K562 (cell line): Measurements from ENCODE around the gene FRMD5. TPM values are rescaled to one million over a fixed set of nuclear protein-coding genes. Genes with fewer than 3 reads are reported as not detected.

Experiments used
- ATAC-seq: fragments of 200-7000 bp; cut with Tn5 transposase; 3 replicates; pipeline ENCODE4 v1.9.1; 2020; ENCODE audit warnings: moderate library complexity
- BruUV-seq: library from RNA; stranded (reverse); fragments of 400-500 nt; replicated peaks from 2 replicates; lab custom pipeline; 2021; lab: Mats Ljungman, UMichigan
- CTCF ChIA-PET: fragments of 300-600 bp; formaldehyde crosslinking; extraction: SDS; loops from one replicate; lab custom pipeline; 2021; ENCODE audit warnings: low intra/inter-chr PET ratio; lab: Yijun Ruan, JAX
- POLR2A ChIA-PET: fragments of 300-600, 350-650 bp; sonication (Branson Sonifier 250); formaldehyde crosslinking; extraction: SDS; loops from one replicate; lab custom pipeline; 2021; ENCODE audit warnings: antibody characterized with exemption, inconsistent platforms; lab: Yijun Ruan, JAX
- DNase-seq, 4 experiments: peaks; one replicate each; pipeline versions ENCODE4 v3.0.0 to v3.0.0-alpha.2; 2011 to 2018; ENCODE audit warnings: low spot score in 3 of 4, mixed read lengths in 3 of 4; ENCODE audit errors: extremely low read depth in 1 of 4
- FAIRE-seq: peaks from 2 replicates; lab custom pipeline; 2011; peaks lifted over from hg19 to GRCh38; lab: Jason Lieb, UNC
- H2AFZ ChIP-seq: 2 replicates; pipeline ENCODE4 v1.6.0; 2011; ENCODE audit warnings: low read depth, low read length, control low read depth, inconsistent platforms
- H3K27ac ChIP-seq: fragments of 200-600 bp; 3 replicates; pipeline ENCODE4 v1.8.0; 2011; ENCODE audit warnings: low read depth, mild to moderate bottlenecking, control low read depth, inconsistent platforms, low read length, moderate library complexity, mixed read lengths; ENCODE audit errors: extremely low read depth
- H3K27me3 ChIP-seq, 2 experiments: fragments of 300-600 bp in 1 of 2; 2 replicates in 1 of 2; 3 replicates in 1 of 2; pipeline versions ENCODE4 v1.6.0 to v1.8.0; 2011; ENCODE audit warnings: inconsistent platforms in 2 of 2, low read length in 2 of 2, mild to moderate bottlenecking in 1 of 2, mixed read lengths in 1 of 2, moderate library complexity in 1 of 2; ENCODE audit not compliant: control insufficient read depth in 2 of 2, insufficient read depth in 2 of 2
- H3K36me3 ChIP-seq: fragments of 300-600 bp; 3 replicates; pipeline ENCODE4 v1.8.0; 2011; ENCODE audit warnings: mild to moderate bottlenecking, low read length, inconsistent platforms; ENCODE audit not compliant: control insufficient read depth, insufficient read depth
- H3K4me1 ChIP-seq, 2 experiments: fragments of 200-600 bp in 1 of 2; replicated peaks in 1 of 2; 2 replicates in 1 of 2; 3 replicates in 1 of 2; pipeline versions ENCODE4 v1.5.1 to v1.8.0; 2011; ENCODE audit warnings: inconsistent platforms in 2 of 2, low read length in 2 of 2, mild to moderate bottlenecking in 1 of 2, mixed read lengths in 1 of 2, moderate library complexity in 1 of 2; ENCODE audit not compliant: control insufficient read depth in 2 of 2, insufficient read depth in 2 of 2
- H3K4me2 ChIP-seq: 2 replicates; pipeline ENCODE4 v1.6.1; 2011; ENCODE audit warnings: low read length, control low read depth, inconsistent platforms, mixed read lengths; ENCODE audit not compliant: insufficient read depth
- H3K4me3 ChIP-seq: fragments of 200-600 bp; sonication (generic), shearing (Covaris generic); 2 replicates; pipeline ENCODE4 v1.5.1; 2016; ENCODE audit warnings: control low read depth, inconsistent platforms
- H3K79me2 ChIP-seq: fragments of 200-600 bp; 3 replicates; pipeline ENCODE4 v1.8.0; 2011; ENCODE audit warnings: low read length, inconsistent platforms; ENCODE audit not compliant: control insufficient read depth, insufficient read depth
- H3K9ac ChIP-seq, 2 experiments: 2 replicates each; pipeline versions ENCODE4 v1.6.0 to v1.6.1; 2011; ENCODE audit warnings: low read depth in 2 of 2, low read length in 2 of 2, control low read depth in 1 of 2, inconsistent platforms in 1 of 2, mild to moderate bottlenecking in 1 of 2, mixed read lengths in 1 of 2; ENCODE audit not compliant: insufficient read depth in 1 of 2
- H3K9me1 ChIP-seq: one replicate; pipeline ENCODE4 v1.6.0; 2011; ENCODE audit warnings: inconsistent platforms, mild to moderate bottlenecking, low read length, moderate library complexity; ENCODE audit not compliant: control insufficient read depth, insufficient read depth
- H3K9me3 ChIP-seq: replicated peaks from 2 replicates; pipeline ENCODE4 v1.5.1; 2011; ENCODE audit warnings: low read depth, low read length, inconsistent platforms; ENCODE audit not compliant: control insufficient read depth, insufficient read depth
- H4K20me1 ChIP-seq: replicated peaks from 2 replicates; pipeline ENCODE4 v1.6.1; 2011; ENCODE audit warnings: low read length, inconsistent platforms, mixed read lengths; ENCODE audit not compliant: control insufficient read depth, insufficient read depth
- GABPB1 ChIP-seq: sonication (generic); formaldehyde crosslinking; IDR thresholded peaks from 2 replicates; pipeline ENCODE4 v1.8.0; 2022; ENCODE audit warnings: mild to moderate bottlenecking, missing genetic modification reagents
- GTF2F1 ChIP-seq: IDR thresholded peaks from 2 replicates; pipeline ENCODE4 v1.6.1; 2011; ENCODE audit warnings: low read depth, low read length, improper control_type of control experiment
- HIVEP1 ChIP-seq: fragments of 250-450 bp; sonication (Bioruptor Pico); IDR thresholded peaks from 2 replicates; pipeline ENCODE4 v1.4.0; 2020; ENCODE audit warnings: mild to moderate bottlenecking
- HLTF ChIP-seq: fragments of 450-650 bp; IDR thresholded peaks from 2 replicates; pipeline ENCODE4 v1.6.1; 2016
- PBX2 ChIP-seq, 2 experiments: IDR thresholded peaks in 1 of 2; conservative IDR thresholded peaks in 1 of 2; 2 replicates each; pipeline ENCODE4 v1.6.1; 2016; ENCODE audit warnings: low read depth in 2 of 2, mild to moderate bottlenecking in 1 of 2, missing compliant biosample characterization in 1 of 2, missing genetic modification characterization in 1 of 2, moderate library complexity in 1 of 2
- SNRNP70 ChIP-seq: fragments of 200-400 bp; formaldehyde crosslinking; optimal IDR thresholded peaks from 2 replicates; pipeline ENCODE3; 2017; ENCODE audit warnings: low read depth, low read length
- ZNF12 ChIP-seq: sonication (generic); formaldehyde crosslinking; IDR thresholded peaks from 2 replicates; pipeline ENCODE4 v1.4.0; 2020; ENCODE audit warnings: mild to moderate bottlenecking, missing genetic modification reagents
- ZNF212 ChIP-seq: fragments of 450-650 bp; formaldehyde crosslinking; IDR thresholded peaks from 2 replicates; pipeline ENCODE4 v1.4.0; 2020; ENCODE audit warnings: mild to moderate bottlenecking
- WGBS: fragments of 100-300 bp; shearing (Covaris generic); methylation state at CpG from one replicate; pipeline ENCODE4 v1.1.6; 2016; ENCODE audit warnings: low coverage, mixed read lengths; ENCODE audit not compliant: insufficient coverage; ENCODE audit errors: missing lambda C conversion rate; 5-methylcytosine and 5-hydroxymethylcytosine counted together
- in situ Hi-C: fragments of 300-500 bp; cut with MboI; formaldehyde crosslinking; loops from 4 replicates; pipeline ENCODE4 v1.15.0; 2018; ENCODE audit warnings: inconsistent platforms, mixed read lengths
- intact Hi-C: fragments of 100-400 bp; cut with micrococcal nuclease; formaldehyde crosslinking; loops from 2 replicates; pipeline ENCODE4 v1.14.2; 2022
- polyA plus RNA-seq, 8 experiments: library from polyadenylated mRNA; depleted of rRNA in 4 of 8; stranded (reverse) in 5 of 8; unstranded in 3 of 8; fragments of >200 nt; fragmentation: Nextera tagmentation in 2 of 8; fragmentation: Illumina TruSeq in 1 of 8; extraction: Ambion mirVana in 2 of 8; extraction: Trizol in 1 of 8; gene quantifications; 2 replicates each; pipeline versions ENCODE4 v1.2.1 to v1.2.3, GENCODE V29; 2011 to 2014; ENCODE audit warnings: inconsistent platforms in 1 of 8, missing spikeins in 1 of 8
- total RNA-seq, 7 experiments: library from RNA; depleted of rRNA in 6 of 7; stranded (reverse); fragments of >200 nt in 6 of 7; fragmentation: Illumina TruSeq in 2 of 7; extraction: Trizol in 2 of 7; gene quantifications; 2 replicates each; pipeline versions ENCODE4 v1.2.1 to v1.2.3, GENCODE V29; 2011 to 2021; ENCODE audit warnings: low replicate concordance in 1 of 7

FRMD5 gene
- total and polyA plus RNA-seq, 9 of the 15 experiments (the other 6 are each of a cell fraction or from before 2014, with no cell fraction given): 0.13 to 0.38 TPM; not detected in 7

GRCh38 chr15:43987924-43988323 lies 207.1 kb downstream of the FRMD5 start:
- TF ChIP-seq GTF2F1: no peak
- TF ChIP-seq HIVEP1 (CRISPR knock-in tag): no peak
- no peak for TF ChIP-seq GABPB1 (CRISPR knock-in tag)
- TF ChIP-seq ZNF212: no peak
- no peak for TF ChIP-seq PBX2 (CRISPR knock-in tag; IDR thresholded peaks at IDR 0.05; ENCODE audit: low read depth)
- TF ChIP-seq PBX2 (tag; conservative IDR thresholded peaks at IDR 0.05; ENCODE audit: low read depth): no peak
- TF ChIP-seq SNRNP70: no peak
- TF ChIP-seq ZNF12 (CRISPR knock-in tag): no peak
- TF ChIP-seq HLTF: no peak
- TF ChIP-seq, all 486 proteins: peak for 0
- Histone ChIP-seq H2AFZ (no peak overlapping the region), H3K4me2 (no peak overlapping the region), H3K4me1 (no peaks in the 10 kb centered on the region), H4K20me1 (no peaks in the 10 kb centered on the region), H3K9ac (no peak overlapping the region), H3K9me3 (no peaks in the 10 kb centered on the region), H3K79me2 (no peaks in the 10 kb centered on the region), H3K9me1 (no peaks in the 10 kb centered on the region), H3K27me3 (peaks cover 8 to 25% of the 10 kb centered on the region in 2 experiments; a peak in 4 of 5 replicates), H3K27ac (no peak overlapping the region), H3K4me3 (no peak overlapping the region), H3K36me3 (no peaks in the 10 kb centered on the region)
- in situ Hi-C loops (no loop called here), intact Hi-C loops (no loop called here)
- no peak for DNase-seq
- no peak for ATAC-seq
- FAIRE-seq: no peak
- ChIA-PET POLR2A (no interaction called here), CTCF (no interaction called here)
- 0% methylated on average over 1 of the region's 1 CpG for WGBS
- no TSS peak for BruUV-seq
